Measurements from ENCODE around the gene KIAA1614. TPM values are rescaled to one million over a fixed set of nuclear protein-coding genes. Genes with fewer than 3 reads are reported as not detected.

KIAA1614 gene
- polyA plus RNA-seq, 1 donor (not counting 4 experiments of a cell fraction or from before 2014, with no cell fraction given) = 0.03 TPM

- no peaks in the 10 kb centered on the region for H3K36me3 ChIP-seq (ENCODE audit: control insufficient read depth in 2 of 2, extremely low read depth in 1 of 2, insufficient read depth in 2 of 2, low read length in 2 of 2)
- FAIRE-seq (no peak), DNase-seq (ENCODE audit: low read depth, low spot score) (no peak)
- H3K9ac ChIP-seq (ENCODE audit: control insufficient read depth, extremely low read depth, insufficient read depth, low read length) = no peak overlapping the region
- dilution Hi-C loops (cut with MboI; ENCODE audit: extremely low pct_ligation_motif_present, low sequenced_read_pairs) = no loop called here
- no peak overlapping the region for H3K4me2 ChIP-seq (ENCODE audit: control insufficient read depth, extremely low read depth, insufficient read depth, low read depth, low read length)
- no peaks in the 10 kb centered on the region for H3K9me1 ChIP-seq (ENCODE audit: control insufficient read depth, extremely low read depth, insufficient read depth, low read length)
- no peaks in the 10 kb centered on the region for H3K79me2 ChIP-seq (ENCODE audit: control insufficient read depth, insufficient read depth, low read length)
- H3K27me3 ChIP-seq (ENCODE audit: control insufficient read depth, extremely low read depth, insufficient read depth, low read length) = peaks cover 10% of the 10 kb centered on the region
- TF ChIP-seq EZH2 (IDR thresholded peaks at IDR 0.05; ENCODE audit: low read length) (no peak), CTCF (optimal IDR thresholded peaks at IDR 0.05 in 1 of 3, IDR thresholded peaks at IDR 0.05 in 1 of 3, conservative IDR thresholded peaks at IDR 0.05 in 1 of 3; ENCODE audit: extremely low read depth in 1 of 3, insufficient read depth in 2 of 3, low read length in 3 of 3) (no peak)
- no peaks in the 10 kb centered on the region for H4K20me1 ChIP-seq (ENCODE audit: control insufficient read depth, extremely low read depth, insufficient read depth, low read length)
- H2AFZ ChIP-seq (ENCODE audit: control insufficient read depth, low read length) = no peak overlapping the region
- H3K4me3 ChIP-seq (ENCODE audit: control insufficient read depth in 2 of 3, extremely low read depth in 1 of 3, insufficient read depth in 2 of 3, low read depth in 1 of 3, low read length in 3 of 3) = no peak overlapping the region
- H3K9me3 ChIP-seq (ENCODE audit: control insufficient read depth, low read depth, low read length) = no peaks in the 10 kb centered on the region
- no peak overlapping the region for H3K27ac ChIP-seq (ENCODE audit: control insufficient read depth, insufficient read depth, low read length)
- H3K4me1 ChIP-seq (ENCODE audit: control insufficient read depth, extremely low read depth, insufficient read depth, low read length) = no peaks in the 10 kb centered on the region
Measured at GRCh38 chr1:180933141-180933540, 20.4 kb downstream of the KIAA1614 start.

GRCh38 chr1:180934563-180934962 is 21.9 kb downstream of the KIAA1614 start:
- dilution Hi-C loops (cut with MboI; ENCODE audit: extremely low pct_ligation_motif_present, low sequenced_read_pairs) = no loop called here
- no peak for DNase-seq (ENCODE audit: low read depth, low spot score)
- Histone ChIP-seq H3K36me3 (ENCODE audit: control insufficient read depth in 2 of 2, extremely low read depth in 1 of 2, insufficient read depth in 2 of 2, low read length in 2 of 2) (no peaks in the 10 kb centered on the region), H3K9ac (ENCODE audit: control insufficient read depth, extremely low read depth, insufficient read depth, low read length) (no peak overlapping the region), H3K9me1 (ENCODE audit: control insufficient read depth, extremely low read depth, insufficient read depth, low read length) (no peaks in the 10 kb centered on the region), H3K79me2 (ENCODE audit: control insufficient read depth, insufficient read depth, low read length) (no peaks in the 10 kb centered on the region), H2AFZ (ENCODE audit: control insufficient read depth, low read length) (no peak overlapping the region), H3K4me3 (ENCODE audit: control insufficient read depth in 2 of 3, extremely low read depth in 1 of 3, insufficient read depth in 2 of 3, low read depth in 1 of 3, low read length in 3 of 3) (no peak overlapping the region), H3K27me3 (ENCODE audit: control insufficient read depth, extremely low read depth, insufficient read depth, low read length) (peaks cover 15% of the 10 kb centered on the region), H3K9me3 (ENCODE audit: control insufficient read depth, low read depth, low read length) (no peaks in the 10 kb centered on the region), H4K20me1 (ENCODE audit: control insufficient read depth, extremely low read depth, insufficient read depth, low read length) (no peaks in the 10 kb centered on the region), H3K4me2 (ENCODE audit: control insufficient read depth, extremely low read depth, insufficient read depth, low read depth, low read length) (no peak overlapping the region), H3K27ac (ENCODE audit: control insufficient read depth, insufficient read depth, low read length) (no peak overlapping the region), H3K4me1 (ENCODE audit: control insufficient read depth, extremely low read depth, insufficient read depth, low read length) (no peaks in the 10 kb centered on the region)
- FAIRE-seq = no peak
- no peak for TF ChIP-seq CTCF (optimal IDR thresholded peaks at IDR 0.05 in 1 of 3, IDR thresholded peaks at IDR 0.05 in 1 of 3, conservative IDR thresholded peaks at IDR 0.05 in 1 of 3; ENCODE audit: extremely low read depth in 1 of 3, insufficient read depth in 2 of 3, low read length in 3 of 3)
- TF ChIP-seq EZH2 (IDR thresholded peaks at IDR 0.05; ENCODE audit: low read length) = no peak
